GM12801 (cell line): Measurements from ENCODE around the gene AGAP3.

Experiments
- CTCF ChIP-seq: IDR thresholded peaks from one replicate; pipeline ENCODE4 v1.5.1; 2011; ENCODE audit warnings: control low read depth; ENCODE audit not compliant: insufficient read length; ENCODE audit errors: extremely low read depth

AGAP3 gene

GRCh38 chr7:151123822-151124464 lies 37.7 kb downstream of the AGAP3 start:
- peak; percentile 26 for TF ChIP-seq CTCF

GRCh38 chr7:151124481-151124880 lies 38.2 kb downstream of the AGAP3 start:
- TF ChIP-seq CTCF: no peak

GRCh38 chr7:151124899-151125399 lies 38.7 kb downstream of the AGAP3 start:
- no peak for TF ChIP-seq CTCF

- TF ChIP-seq CTCF: no peak
Measured at GRCh38 chr7:151125470-151125845, 39.2 kb downstream of the AGAP3 start.

- no peak for TF ChIP-seq CTCF
Measured at GRCh38 chr7:151125846-151126481, 39.7 kb downstream of the AGAP3 start.

GRCh38 chr7:151126491-151127137 lies 40.3 kb downstream of the AGAP3 start:
- no peak for TF ChIP-seq CTCF

GRCh38 chr7:151128144-151128543 lies 41.9 kb downstream of the AGAP3 start:
- no peak for TF ChIP-seq CTCF
